ENCODE results near the gene FAM216B. TPM values are rescaled to one million over a fixed set of nuclear protein-coding genes. Genes with fewer than 3 reads are reported as not detected.

The FAM216B gene
- 10 to 100 TPM in 4 of 5 donors, 1 to 10 TPM in 1; 2.4 to 17.6 (median 11.4) TPM for polyA plus RNA-seq (ENCODE audit: insufficient read depth in 1 of 5, insufficient read length in 5 of 5, low replicate concordance in 1 of 5)
- long read RNA-seq, donor 1, transcript FAM216B-202 (4 exons, 3,300 nt): minor isoform, 9 of 25 reads
- long read RNA-seq, donor 1, transcript FAM216B-201 (4 exons, 3,243 nt): major isoform, 16 of 25 reads
- long read RNA-seq, donor 1, partial matches to known transcripts: 0 of 25 reads
- long read RNA-seq, donor 1, other reads (novel, unspliced or antisense): 0 of 25 reads
- long read RNA-seq, donor 2, partial matches to known transcripts: 0 of 3 reads
- long read RNA-seq, donor 2, other reads (novel, unspliced or antisense): 0 of 3 reads
- long read RNA-seq, donor 3, transcript FAM216B-201 (4 exons, 3,243 nt): major isoform, 6 of 13 reads
- long read RNA-seq, donor 3, partial matches to known transcripts: 5 of 13 reads
- long read RNA-seq, donor 3, other reads (novel, unspliced or antisense): 0 of 13 reads
- long read RNA-seq, donor 4, transcript FAM216B-201 (4 exons, 3,243 nt): major isoform, 5 of 6 reads
- long read RNA-seq, donor 4, partial matches to known transcripts: 0 of 6 reads
- long read RNA-seq, donor 4, other reads (novel, unspliced or antisense): 0 of 6 reads
- long read RNA-seq, donor 5, partial matches to known transcripts: 0 of 3 reads
- long read RNA-seq, donor 5, other reads (novel, unspliced or antisense): 0 of 3 reads
- long read RNA-seq, donor 6, transcript FAM216B-201 (4 exons, 3,243 nt): major isoform, 10 of 14 reads
- long read RNA-seq, donor 6, partial matches to known transcripts: 0 of 14 reads
- long read RNA-seq, donor 6, other reads (novel, unspliced or antisense): 0 of 14 reads
- long read RNA-seq, donor 7, partial matches to known transcripts: 0 of 4 reads
- long read RNA-seq, donor 7, other reads (novel, unspliced or antisense): 0 of 4 reads
- long read RNA-seq, donor 8: 0 reads

GRCh38 chr13:42781352-42781751 is at the start of gene FAM216B:
TSS of gene FAM216B (plus strand) at chr13:42781584. CDS start at chr13:42784068, 2,484 bp downstream.
- DNase-seq: peak; percentile 40 to 53

DNA sequence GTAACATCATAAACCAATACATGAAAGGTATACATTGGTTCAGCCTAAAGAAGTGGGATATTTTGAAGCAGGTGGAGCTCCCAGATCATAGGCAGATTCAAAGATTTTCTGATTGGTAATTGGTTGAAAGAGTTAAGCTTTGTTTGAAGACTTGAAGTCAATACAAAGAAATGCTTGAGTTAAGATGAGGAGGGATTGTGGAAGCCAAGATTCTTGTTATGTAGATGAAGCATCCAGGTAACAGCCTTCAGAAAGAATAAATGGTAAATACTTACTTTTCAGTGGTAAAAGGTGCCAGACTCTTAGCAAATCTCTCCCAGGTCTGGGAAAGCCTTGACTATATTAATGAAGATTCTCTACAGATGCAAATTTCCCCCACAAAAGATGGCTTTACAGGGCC is 49.3 kb upstream of the FAM216B start:
- no peak for DNase-seq

DNA sequence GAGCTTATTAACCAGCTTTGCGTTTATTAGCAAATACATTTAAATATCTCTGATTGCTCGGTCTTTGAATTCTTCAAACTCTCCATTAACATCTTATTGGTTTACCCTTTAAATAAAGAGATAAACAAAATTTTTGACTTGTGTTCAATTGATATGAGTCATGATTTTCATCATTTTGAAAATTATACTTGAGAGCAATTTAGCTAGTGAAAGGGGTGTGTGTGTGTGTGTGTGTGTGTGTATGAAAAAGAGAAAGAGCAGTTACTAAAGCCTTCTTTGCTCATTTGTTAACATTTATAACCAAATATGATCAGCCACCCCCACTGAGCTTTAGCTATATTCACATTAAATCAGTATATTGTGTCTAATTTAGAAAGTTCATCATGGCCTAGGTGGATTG is 48.3 kb upstream of the FAM216B start:
- no peak for DNase-seq

- DNase-seq: no peak
These were observed 46.4 kb upstream of the FAM216B start for GRCh38 chr13:42735010-42735409.

DNA sequence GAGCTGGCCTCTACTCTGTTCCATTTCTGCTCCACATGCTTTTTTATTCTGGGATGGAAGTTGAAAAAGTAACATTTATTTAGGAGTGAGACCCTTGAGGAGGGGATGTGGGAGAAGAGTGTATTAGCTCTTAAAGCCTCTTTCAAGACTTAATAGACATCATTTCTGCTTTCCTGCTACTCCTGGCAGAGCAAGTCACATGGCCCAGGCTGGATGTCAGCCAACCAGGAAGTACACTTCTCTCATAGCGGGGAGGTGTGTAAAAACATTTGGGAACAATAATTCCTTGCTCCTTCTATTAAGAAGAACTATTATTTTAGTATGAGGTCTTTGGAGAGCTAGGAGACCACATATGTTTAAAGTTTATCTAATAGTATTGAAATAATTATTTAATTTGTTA is 40.6 kb upstream of the FAM216B start:
- DNase-seq: peak in 1 of 2 donors; percentile 37

- DNase-seq: no peak
These were observed 39.5 kb upstream of the FAM216B start for GRCh38 chr13:42741914-42742313.

GRCh38 chr13:42745655-42746054 is 35.7 kb upstream of the FAM216B start:
- no peak for DNase-seq

DNA sequence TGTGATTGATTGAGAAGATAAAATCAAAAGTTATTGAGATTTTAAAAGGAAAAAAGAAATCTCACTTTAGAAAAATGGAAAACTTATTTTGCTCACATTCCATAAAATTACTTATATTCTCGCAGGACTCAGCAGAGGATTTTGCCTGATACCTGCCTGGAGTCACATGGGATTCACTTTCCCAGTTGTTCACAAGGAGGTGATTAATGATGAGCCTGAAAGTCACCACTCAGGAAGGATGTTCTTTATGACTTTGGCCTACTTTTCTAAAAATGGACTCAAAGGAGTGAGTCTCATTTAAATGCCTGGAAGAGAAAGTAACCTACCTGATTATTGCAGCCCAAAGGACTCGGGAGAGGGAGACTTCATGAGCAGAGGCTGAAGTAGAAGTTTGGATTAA is 34.5 kb upstream of the FAM216B start:
- DNase-seq: no peak

GRCh38 chr13:42747399-42747873 is 33.9 kb upstream of the FAM216B start:
- peak in 1 of 2 donors; percentile 48 for DNase-seq

- DNase-seq: no peak
These were observed 30.6 kb upstream of the FAM216B start for GRCh38 chr13:42750794-42751193.

- no peak for DNase-seq
These were observed 29.7 kb upstream of the FAM216B start for GRCh38 chr13:42751693-42752092.

DNA sequence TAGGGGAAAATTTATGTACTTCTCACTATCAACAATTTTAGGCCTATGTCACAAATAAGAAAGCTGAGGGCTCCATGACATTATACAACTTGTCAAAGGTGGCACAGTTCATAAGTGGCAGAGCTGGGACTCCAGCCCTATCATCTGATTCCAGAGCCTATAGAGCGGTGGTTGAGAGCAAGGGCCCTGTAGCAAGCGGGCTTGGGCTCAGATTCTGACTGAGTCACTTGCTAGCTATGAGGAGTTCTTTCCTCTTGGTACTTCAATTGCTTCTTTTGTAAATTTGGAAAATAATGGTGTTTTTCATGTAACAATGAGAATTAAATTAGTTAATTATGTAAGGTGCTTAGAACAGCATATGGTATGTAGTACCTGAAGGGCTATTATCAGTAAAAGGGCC is 28.7 kb upstream of the FAM216B start:
- DNase-seq: no peak

GRCh38 chr13:42753697-42754096 is 27.7 kb upstream of the FAM216B start:
- peak; percentile 49 to 74 for DNase-seq

GRCh38 chr13:42754801-42755510 is 26.4 kb upstream of the FAM216B start:
- no peak for DNase-seq

GRCh38 chr13:42757678-42758420 is 23.5 kb upstream of the FAM216B start:
- DNase-seq: no peak

- DNase-seq: no peak
These were observed 22.9 kb upstream of the FAM216B start for GRCh38 chr13:42758515-42758914.

DNA sequence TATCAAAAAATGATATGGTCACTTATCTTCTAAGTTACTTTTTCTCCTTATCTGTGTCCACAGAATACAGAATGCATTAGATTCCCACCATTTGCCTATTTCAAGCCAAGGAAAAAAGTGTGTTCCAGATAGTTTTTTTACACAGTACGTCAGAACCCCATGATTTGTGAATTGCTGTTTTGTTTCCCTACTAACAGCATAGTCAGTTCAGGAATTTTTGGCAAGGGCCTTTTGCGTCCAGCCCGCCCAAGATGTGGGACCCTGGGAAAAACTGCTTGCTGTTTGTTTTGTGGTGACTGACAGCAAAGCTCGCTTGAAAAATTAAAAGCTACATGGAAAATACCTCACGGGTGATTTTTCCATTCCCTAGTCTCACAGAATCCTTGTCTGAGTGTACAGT is 20.4 kb upstream of the FAM216B start:
- DNase-seq: peak; percentile 50 to 71

DNA sequence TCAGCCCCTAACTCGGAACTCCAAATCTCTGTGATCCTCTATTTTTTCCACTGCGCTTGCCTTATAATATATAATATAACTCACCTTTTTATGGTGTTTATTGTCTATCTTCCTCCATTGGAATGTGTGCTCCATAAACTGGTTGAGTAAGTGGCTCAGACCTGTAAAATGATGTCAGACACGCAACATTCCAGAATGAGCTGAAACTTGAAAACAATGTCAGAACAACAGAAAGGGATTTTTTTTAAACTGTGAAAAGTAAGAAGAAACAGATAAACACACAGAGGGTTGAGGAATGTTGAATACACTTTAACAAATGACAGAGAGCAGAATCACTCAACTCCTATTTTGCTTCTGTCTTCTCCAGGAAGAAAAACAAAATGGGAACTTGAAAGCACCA is 19.1 kb upstream of the FAM216B start:
- no peak for DNase-seq

- no peak for DNase-seq
These were observed 18.5 kb upstream of the FAM216B start for GRCh38 chr13:42762917-42763316.

GRCh38 chr13:42766016-42766415 is 15.4 kb upstream of the FAM216B start:
- no peak for DNase-seq

GRCh38 chr13:42769650-42770049 is 11.7 kb upstream of the FAM216B start:
- no peak for DNase-seq
